HG02623 (cell line): ENCODE measurements around the gene ERCC6L2.

Source experiments
- ATAC-seq: cut with Tn5 transposase; IDR thresholded peaks from one replicate; pipeline ENCODE4 v1.9.1; 2021; ENCODE audit warnings: moderate library complexity; ENCODE audit not compliant: unreplicated experiment

The ERCC6L2 gene

DNA sequence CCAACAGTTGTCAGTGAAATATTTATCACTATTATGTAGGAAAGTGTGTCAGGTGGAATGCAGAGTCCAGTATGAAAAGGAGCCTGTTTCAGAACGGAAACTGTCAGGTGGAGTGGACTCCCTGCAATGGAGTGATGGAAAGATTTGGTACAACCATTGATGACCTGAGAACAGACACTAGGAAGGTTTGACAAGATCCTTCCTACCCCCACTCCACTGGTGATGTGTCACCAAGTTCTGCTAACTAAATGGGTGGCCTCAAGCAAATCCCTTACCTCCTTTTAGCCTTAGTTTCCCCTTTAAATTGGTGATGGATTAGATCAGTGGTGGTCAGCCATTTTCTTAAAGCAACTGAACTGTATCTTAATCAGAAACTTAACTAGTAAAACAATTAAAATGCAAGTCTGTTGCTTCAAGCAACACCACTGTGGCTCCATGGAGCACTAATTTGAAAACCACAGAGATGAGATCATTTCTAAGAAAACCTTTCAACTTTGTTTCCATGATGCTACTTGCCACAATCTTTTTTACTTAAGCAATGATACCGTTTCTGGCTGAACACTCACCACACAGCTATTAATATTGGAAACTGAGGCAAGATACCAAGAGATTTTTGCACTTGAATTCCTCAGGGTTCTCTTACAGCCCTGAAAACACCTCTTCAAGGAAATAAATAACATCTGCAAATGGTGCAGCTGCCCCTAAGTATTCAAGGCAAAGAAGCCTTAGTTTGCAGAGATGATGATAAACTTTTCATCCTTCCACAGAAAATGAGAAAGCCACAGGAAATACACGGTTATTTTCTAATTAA is 140.6 kb downstream of the ERCC6L2 start:
- ATAC-seq: no peak
